Measurements from ENCODE around the gene TEN1. TPM values are rescaled to one million over a fixed set of nuclear protein-coding genes. Genes with fewer than 3 reads are reported as not detected.
A peak's percentile ranks its signal among the peaks of the same experiment; 100 is the strongest.

Gene TEN1
- total and polyA plus RNA-seq, 2 of the 13 experiments (the other 11 are each of a cell fraction or from before 2014, with no cell fraction given) = 18.0 to 21.3 TPM

GRCh38 chr17:75980188-75981018 is 1.4 kb downstream of the TEN1 start (continued):
- TF ChIP-seq JARID2 (CRISPR knock-in tag; IDR thresholded peaks at IDR 0.05; ENCODE audit: insufficient replicate concordance) (peak; percentile 23), YY1 (IDR thresholded peaks at IDR 0.05; ENCODE audit: insufficient read depth, insufficient replicate concordance, low read depth, low read length) (peak; percentile 3), ZBTB33 (CRISPR knock-in tag; IDR thresholded peaks at IDR 0.05) (peak; percentile 69), ZNF441 (CRISPR knock-in tag; IDR thresholded peaks at IDR 0.05; ENCODE audit: borderline replicate concordance) (no peak; the same call in 1 of the 2 replicates), ZNF792 (CRISPR knock-in tag; IDR thresholded peaks at IDR 0.05) (0 out of 2 replicates have a peak, but pooled peaks have one; percentile 12), ZNF121 (CRISPR knock-in tag; IDR thresholded peaks at IDR 0.05) (peak; percentile 99), DRAP1 (CRISPR knock-in tag; IDR thresholded peaks at IDR 0.05) (0 out of 2 replicates have a peak, but pooled peaks have one; percentile 11), CREBL2 (CRISPR knock-in tag; IDR thresholded peaks at IDR 0.05; ENCODE audit: borderline replicate concordance) (no peak), THAP8 (CRISPR knock-in tag; IDR thresholded peaks at IDR 0.05; ENCODE audit: borderline replicate concordance) (0 out of 2 replicates have a peak, but pooled peaks have one; percentile 57), ZMYM3 (CRISPR knock-in tag; IDR thresholded peaks at IDR 0.05) (peak; percentile 7; the same call in 1 of the 2 replicates), PRMT3 (CRISPR knock-in tag; IDR thresholded peaks at IDR 0.05; ENCODE audit: borderline replicate concordance, low read depth) (no peak), ZSCAN21 (CRISPR knock-in tag; IDR thresholded peaks at IDR 0.05; ENCODE audit: borderline replicate concordance) (0 out of 2 replicates have a peak, but pooled peaks have one; percentile 1), ZNF770 (CRISPR knock-in tag; IDR thresholded peaks at IDR 0.05) (0 out of 2 replicates have a peak, but pooled peaks have one; percentile 53), TBL1XR1 (IDR thresholded peaks at IDR 0.05; ENCODE audit: borderline replicate concordance, low read length, partially characterized antibody) (no peak), THYN1 (CRISPR knock-in tag; IDR thresholded peaks at IDR 0.05; ENCODE audit: borderline replicate concordance, low read depth) (no peak), ZNF362 (CRISPR knock-in tag; IDR thresholded peaks at IDR 0.05; ENCODE audit: borderline replicate concordance) (no peak), ZNF572 (CRISPR knock-in tag; IDR thresholded peaks at IDR 0.05) (0 out of 2 replicates have a peak, but pooled peaks have one; percentile 38), PITX1 (CRISPR knock-in tag; IDR thresholded peaks at IDR 0.05) (no peak), MBD4 (IDR thresholded peaks at IDR 0.05; ENCODE audit: borderline replicate concordance, low read length) (0 out of 2 replicates have a peak, but pooled peaks have one; percentile 7)

Measured in HepG2 (cell line).